ENCODE measurements around the gene GALR1.

GALR1 gene

DNA sequence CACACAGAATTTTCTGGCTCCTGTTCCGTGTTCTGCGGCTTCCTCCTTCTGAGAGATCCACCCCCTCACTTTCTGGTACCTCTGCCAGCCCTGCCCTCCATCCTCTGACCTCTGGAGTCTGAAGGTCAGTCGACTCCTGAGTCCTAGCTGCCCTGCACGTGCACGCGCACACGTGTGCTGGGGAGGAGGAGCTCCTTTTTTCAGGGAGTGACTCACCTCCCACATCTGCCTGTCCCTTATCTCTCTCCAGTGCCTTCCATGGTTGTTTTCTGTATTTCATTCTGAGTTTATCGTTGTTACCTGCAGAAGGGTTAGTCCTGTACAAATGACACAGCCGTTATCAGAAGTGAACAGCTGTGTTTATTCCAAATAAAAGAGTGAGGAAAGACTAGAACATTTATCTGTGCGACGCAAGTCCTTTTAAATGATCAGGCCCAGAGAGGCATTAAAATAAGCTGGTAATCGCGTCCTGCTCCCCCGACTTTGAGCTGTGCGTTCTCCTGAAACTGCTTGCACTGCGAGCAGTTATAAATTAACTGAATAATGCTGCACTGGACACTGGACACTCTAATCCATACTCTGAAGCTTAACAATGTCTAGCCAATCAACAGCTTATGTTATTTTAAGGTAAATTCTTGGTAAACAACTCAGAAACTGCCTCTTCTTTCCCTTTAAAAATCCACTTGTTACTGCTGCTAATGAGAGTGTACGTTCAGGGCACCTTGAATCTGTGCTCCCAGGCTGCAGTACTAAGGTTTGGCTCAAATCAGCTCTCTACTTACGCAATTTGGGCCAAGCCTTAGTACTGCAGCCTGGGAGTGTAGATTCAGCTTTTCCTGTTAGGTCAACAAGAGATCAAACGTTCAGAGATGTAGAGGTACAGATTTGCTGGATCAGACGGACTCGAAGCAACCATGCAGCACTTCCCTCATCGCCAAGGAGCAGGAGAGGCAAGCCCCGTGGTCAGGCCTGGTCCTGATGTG is 72.5 kb downstream of the GALR1 start:
- no peak for DNase-seq

DNA sequence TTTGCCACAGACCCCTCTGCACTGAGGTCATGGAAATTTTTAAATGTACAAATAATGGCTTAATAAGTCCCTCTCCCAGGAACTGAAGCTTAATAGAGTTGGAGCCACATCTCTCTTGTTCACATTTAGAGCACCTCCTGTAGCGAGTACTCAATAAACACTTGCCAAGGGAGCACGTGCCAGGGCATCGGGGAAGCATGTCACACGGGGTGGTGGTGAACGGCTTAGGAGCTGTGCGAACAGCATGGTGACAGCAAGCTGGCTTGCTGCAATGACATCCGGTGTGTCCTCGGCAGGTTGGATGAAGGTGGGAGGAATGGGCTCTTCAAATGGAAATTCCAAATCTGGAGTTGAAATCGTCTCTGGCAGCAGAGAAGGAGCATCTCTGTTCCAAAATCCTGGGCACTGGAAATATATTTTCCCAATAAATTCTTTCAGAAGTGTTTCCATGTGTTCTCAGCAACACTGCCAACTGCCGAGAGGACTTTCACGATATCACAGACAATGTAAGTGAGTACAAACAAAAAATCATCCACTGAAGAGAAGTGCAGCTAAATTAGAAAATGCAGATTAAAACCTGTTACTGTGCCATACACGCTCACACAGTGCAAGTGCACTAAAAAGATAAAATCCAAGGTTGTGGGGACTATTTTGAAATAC is 74.1 kb downstream of the GALR1 start:
- DNase-seq, result no peak

All from eye (tissue), 1 donor.